Superior temporal gyrus (tissue), 1 donor: ENCODE results near the gene OR5K2.

Experiments
- DNase-seq: peaks from one replicate; pipeline ENCODE4 v3.0.0-alpha.2; 2016; ENCODE audit errors: extremely low spot score

Gene OR5K2

DNA sequence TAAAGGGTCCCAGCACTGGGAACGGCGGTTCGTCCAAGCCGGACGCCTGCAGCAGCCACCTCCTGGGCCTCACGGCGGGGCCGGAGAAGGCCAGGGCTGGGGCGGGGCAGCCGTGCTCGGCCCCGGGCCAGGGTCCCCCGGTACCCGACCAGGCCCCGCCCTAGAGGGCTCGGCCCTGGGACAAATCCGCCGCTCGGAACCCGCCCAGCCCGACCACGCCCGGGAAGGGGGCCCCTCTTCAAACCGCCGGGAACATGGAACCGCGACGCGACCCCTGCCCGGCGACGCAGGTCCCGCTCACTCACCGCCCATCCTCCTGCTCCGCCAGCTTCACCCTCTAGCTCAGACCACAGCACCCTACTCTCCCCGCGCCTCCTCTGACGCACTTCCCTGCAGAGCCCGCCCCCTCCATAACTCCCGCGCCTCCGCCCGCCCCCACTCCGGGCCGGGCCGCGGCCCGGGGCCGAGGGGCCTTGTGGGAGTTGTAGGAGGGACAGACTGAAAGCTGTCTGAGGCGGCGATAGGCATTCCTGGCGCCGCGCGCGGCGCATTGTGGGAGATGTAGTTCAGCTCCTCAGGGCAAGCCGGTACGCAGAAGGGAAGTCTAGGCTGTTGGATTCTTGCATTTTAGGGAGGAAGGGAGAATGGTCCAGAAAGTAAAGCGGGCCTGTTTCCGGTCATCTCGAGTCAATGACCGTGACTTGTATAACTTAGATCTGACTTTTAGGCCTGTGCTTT lies 25.2 kb downstream of the OR5K2 start, which contains the start of gene CLDND1:
CLDND1 (minus strand) TSS at position 359 of the 738 bp plus-strand sequence. CDS start 1,478 bp downstream, outside the sequence.
- DNase-seq = peak; percentile 98

DNA sequence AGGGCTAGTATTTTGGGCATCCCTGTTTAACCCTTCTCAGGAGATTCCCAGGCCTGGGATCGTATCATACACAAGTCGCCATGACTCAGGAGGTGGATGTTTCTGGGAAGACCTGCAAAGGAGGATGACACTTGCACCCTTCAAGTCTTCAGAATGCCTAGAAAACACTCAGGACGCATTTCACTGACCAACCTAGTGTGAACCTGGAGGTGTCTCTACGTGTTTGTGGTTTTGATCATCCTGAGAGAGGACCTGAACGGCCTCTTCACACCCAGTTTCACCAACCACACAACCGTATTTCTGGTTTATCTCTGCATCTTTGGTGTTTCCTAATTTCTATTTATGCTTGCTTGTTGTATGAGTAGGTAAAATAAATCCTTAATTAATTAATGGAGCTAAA lies 28.0 kb downstream of the OR5K2 start:
- DNase-seq = no peak

DNA sequence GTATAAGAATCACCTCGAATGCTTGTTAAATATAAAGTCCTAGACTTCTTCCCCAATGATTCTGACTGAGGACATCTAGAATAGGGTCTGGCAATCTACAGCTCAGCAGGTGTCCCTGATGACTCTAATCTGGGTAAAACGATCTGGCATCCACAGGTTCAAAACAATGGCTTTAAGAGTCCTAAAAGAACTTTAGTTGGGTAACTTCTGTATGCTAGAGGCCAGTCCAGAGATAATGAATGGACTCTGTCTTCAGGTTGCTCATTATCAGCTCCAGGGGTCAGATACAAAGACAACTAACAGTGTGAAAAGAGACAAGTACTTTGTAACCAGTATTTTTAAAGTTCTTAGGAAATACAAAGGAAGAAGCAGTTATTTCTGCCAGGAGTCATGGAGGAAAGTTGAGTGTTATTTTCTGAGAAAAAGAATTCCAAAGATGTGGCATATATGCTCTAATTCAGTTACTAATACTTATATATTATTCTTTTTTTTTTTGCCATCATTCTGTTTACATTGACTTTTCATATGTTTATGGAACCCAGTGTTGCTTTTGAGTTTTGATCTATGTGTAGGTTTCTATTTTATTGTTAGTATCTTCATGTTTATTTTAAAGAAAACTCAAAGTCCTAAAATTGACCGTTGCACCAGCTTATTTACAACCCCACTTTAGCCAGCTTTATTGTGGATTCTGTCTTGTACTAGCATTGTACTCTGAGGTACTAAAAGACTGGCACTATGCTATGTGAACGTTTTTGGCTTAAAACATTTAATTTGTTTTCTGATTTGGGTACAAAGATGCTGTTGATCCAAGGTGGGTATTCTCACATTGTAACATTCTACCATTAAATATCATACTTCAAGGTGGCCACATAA lies 31.2 kb downstream of the OR5K2 start:
- DNase-seq = no peak

DNA sequence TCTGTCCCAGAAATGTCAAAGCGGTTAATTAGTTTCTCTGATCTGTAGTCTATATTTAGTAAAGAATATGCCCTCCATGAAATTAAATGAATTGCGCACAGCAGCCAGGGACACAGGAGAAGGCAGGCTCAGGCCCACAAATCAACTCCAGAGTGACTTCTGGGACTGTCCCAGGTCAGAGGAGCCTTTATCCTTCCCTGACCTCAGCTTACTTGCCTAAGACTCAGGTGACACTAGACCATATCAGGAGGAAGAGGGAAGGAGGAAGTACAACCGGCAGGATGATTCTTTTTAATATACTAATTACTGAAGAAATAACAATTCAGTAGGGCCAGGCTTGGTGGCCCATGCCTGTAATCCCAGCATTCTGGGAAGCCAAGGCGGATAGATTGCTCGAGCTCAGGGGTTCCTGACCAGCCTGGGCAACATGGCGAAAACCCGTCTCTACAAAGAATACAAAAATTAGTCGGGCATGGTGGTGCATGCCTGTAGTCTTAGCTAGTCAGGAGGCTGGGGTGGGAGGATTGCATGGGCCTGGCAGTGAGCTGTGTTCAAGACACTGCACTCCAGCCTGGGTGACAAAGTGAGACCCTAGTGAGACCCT lies 32.5 kb downstream of the OR5K2 start:
- no peak for DNase-seq

DNA sequence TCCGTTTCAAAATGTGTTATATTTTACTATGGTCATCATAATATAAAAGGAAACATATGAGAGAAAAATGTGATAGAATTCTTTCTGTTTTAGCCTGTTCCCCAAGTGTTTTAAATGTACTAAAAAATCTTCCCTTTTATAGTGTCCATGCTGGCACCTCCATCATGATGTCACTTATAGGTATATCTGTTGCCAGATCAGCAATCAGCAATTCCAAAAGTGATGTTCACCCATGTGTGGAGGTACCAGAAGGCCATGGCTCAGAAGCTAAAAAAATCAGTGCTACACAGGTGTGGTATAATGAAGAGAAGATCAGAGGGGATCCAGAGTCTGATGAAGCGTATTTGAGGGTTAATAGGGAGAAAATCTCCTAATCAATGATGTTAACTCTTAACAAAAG lies 33.2 kb downstream of the OR5K2 start:
- no peak for DNase-seq

DNA sequence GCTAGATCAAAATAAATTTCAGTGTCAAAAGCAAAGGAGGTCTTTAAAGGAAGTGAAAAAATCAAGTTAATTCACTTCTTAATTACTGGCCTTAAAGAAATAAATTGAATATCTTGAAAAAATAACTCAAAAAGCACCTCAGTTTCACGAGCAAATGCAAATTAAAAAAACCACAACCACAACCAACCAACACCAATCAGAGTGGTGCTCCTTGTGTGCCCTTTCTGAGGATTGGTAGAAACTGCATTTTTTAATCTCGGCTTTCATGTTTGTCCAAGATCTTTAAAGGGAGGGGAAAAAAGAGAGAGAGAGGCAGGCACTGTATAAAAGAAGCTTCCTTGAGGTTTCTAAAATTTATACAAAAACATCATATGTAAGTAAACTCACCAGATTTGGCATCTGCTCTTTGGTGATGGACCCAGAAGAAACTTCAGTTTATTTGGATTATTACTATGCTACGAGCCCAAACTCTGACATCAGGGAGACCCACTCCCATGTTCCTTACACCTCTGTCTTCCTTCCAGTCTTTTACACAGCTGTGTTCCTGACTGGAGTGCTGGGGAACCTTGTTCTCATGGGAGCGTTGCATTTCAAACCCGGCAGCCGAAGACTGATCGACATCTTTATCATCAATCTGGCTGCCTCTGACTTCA lies 34.3 kb downstream of the OR5K2 start, which contains the start of gene GPR15:
GPR15 (plus strand) TSS at position 357 of the 653 bp plus-strand sequence; CDS start at position 413, 56 bp downstream.
- no peak for DNase-seq

DNA sequence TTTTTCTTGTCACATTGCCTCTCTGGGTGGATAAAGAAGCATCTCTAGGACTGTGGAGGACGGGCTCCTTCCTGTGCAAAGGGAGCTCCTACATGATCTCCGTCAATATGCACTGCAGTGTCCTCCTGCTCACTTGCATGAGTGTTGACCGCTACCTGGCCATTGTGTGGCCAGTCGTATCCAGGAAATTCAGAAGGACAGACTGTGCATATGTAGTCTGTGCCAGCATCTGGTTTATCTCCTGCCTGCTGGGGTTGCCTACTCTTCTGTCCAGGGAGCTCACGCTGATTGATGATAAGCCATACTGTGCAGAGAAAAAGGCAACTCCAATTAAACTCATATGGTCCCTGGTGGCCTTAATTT lies 34.8 kb downstream of the OR5K2 start:
- DNase-seq = no peak

DNA sequence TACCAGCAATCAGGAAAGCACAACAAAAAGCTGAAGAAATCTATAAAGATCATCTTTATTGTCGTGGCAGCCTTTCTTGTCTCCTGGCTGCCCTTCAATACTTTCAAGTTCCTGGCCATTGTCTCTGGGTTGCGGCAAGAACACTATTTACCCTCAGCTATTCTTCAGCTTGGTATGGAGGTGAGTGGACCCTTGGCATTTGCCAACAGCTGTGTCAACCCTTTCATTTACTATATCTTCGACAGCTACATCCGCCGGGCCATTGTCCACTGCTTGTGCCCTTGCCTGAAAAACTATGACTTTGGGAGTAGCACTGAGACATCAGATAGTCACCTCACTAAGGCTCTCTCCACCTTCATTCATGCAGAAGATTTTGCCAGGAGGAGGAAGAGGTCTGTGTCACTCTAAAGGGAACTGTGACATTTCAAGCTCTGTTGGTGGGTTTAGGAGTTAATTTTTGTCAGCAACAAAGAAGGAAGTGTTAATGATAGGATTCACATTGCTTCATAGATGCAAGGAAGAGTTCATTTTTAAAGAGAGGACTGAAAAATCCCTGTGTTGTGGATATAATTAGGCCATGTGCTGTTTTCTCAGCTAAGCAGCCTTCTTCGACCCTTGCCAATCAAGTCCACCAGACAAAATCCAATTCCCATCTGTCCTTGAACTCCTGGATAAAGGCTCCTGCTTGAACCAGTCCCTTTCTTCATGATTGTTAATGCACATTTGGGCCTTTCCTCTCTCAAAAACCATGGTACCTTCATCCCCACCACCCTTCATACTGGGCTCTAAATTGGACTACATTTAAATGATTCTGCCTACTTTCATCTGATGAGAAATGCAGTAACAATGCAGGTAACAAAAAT lies 35.5 kb downstream of the OR5K2 start:
- DNase-seq = no peak

DNA sequence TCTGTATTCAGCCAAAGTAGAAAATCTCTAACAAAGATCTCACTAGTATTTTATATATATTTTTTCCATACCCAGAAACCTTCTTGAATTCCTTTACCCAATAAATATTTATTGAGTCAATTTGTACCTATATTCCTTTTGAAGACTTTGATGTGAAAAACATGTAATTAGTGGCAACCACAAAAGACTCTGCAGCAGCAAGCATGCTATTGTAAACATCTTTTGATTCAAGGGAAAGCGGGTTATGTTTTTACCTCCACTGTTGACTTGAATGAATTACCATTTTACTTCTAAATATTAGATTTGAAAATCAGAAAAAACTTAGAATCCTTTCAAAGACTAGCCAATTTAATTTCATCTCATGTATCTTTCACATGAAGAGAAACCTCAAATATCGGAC lies 36.7 kb downstream of the OR5K2 start:
- no peak for DNase-seq

DNA sequence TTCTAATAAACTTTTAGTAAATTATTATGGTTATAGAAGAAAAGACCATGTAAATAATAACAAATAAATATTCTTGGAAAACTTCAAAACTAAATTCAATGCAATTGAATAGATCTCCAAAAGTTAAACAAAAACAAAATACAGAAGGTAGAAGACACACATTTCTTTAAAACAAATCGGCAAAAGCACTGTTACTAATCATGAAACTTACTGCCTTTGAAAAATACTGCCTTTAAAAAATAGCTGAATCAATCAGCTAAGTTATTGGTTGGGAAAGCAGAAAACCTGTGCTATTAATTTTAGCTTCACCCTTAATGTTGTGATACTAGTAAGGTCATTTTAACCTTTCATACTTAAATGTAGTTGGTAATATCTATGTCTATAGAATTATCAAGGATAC lies 37.3 kb downstream of the OR5K2 start:
- no peak for DNase-seq

DNA sequence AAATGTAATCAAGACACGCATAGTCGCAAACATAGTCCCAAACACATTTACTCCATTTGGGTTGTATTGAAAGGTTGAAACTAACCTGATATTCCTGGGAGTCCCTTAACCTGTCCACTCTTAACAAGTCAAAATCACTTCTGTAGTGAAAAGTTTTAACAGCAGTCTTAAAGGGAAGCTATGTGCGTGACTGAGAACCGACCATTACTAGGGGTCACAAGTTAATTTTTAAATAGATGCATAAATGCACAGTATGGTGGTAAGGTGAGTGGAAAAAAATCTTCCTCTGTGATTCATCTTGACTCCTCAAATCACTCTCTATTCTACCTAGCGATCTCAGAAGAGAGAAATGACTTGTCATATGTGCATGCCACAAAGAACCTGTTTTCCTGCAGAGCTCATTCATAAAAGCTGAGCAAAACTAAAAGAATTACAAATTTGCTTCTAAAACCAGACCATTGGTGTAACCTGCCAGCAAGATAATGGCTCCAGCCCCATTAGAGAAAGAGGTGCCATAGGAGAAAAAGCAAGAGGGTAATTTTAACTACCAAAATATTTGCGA lies 39.1 kb downstream of the OR5K2 start:
- no peak for DNase-seq

DNA sequence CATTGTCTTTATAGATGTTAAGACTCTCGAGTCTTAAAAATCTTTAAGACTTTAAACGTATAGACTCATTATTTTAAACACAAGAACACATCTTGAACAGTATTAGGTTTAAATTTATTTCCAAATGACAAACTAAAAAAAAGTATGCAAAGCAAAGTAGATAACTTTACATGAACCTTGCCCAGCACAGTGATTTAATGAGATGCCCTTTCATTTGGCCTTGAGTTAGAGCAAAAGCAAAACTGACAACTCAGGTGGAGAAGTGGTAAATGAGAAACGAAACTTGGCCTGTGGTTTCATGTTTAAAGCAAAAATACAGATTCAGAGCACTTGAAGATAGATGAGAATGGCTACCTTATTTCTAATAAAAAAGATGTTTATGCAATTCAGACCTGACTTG lies 42.9 kb downstream of the OR5K2 start:
- DNase-seq = no peak

DNA sequence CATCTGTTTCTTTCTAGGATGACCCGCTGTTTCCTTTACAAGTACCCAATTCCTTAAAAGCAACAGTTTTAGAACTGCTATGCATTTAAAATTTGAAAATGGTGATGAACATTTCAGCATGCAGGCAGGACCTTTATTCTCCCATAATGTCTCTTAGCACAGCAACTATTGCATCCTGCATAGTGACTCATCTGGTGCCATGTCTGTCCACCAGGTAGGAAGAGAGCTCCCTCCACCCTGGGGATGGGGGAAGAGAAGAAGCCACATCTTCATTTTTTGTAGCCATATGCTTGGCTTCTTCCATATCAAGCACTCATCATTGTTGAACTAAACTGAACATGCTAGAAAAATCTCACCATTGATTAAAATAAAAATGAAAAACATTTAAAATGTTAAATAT lies 44.2 kb downstream of the OR5K2 start:
- no peak for DNase-seq

DNA sequence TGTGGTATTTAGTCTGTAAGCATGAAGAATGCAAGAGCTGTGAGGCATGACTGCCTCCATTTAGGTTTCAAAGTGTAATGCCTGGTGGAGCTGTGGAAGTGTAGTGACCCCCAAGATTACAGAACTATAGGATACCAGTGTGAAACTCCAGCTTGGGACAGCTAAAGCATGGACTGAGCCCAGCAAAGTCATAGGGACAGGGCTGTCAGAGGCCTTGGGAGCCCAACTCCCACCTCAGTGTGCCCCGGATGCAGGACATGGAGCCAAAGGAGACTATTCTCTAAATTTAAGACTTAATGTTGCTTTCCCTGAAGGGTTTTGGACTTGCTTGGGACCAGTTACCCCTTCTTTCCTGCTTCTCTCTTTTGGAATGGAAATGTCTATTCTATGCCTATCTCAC lies 45.1 kb downstream of the OR5K2 start:
- no peak for DNase-seq

DNA sequence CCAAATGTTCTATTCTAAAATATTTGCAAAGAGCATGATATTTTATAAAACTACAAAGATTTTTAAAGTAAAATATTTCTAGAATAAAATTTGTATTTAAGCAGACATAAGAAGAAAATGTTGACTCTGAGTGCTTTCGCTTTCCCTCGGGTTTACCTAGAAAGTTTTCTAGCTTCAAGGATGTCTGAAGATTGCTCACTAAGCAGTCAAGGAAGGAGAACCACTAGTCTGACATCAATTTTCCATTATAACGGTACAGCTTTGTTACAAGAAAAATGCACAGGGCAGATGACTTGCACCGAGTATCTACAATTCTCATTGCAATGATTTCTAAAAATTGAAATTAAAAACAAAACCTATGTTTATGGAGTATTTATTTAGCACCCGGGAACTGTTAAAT lies 48.5 kb downstream of the OR5K2 start:
- no peak for DNase-seq
